ENCODE data around the gene NRXN2. TPM values are rescaled to one million over a fixed set of nuclear protein-coding genes. Genes with fewer than 3 reads are reported as not detected.

NRXN2 gene
- polyA plus RNA-seq, 1 experiment, result 0.20 TPM

- no peak for TF ChIP-seq CTCF (IDR thresholded peaks at IDR 0.05; ENCODE audit: insufficient read depth, low read depth, low read length)
- H3K36me3 ChIP-seq (ENCODE audit: control insufficient read depth, insufficient read depth, low read length), result no peaks in the 10 kb centered on the region
- ChIA-PET POLR2A (no interaction called here), CTCF (no interaction called here)
- no peak overlapping the region for H3K4me3 ChIP-seq (ENCODE audit: low read depth, low read length)
- H3K27me3 ChIP-seq (ENCODE audit: control insufficient read depth, insufficient read depth, low read length), result peaks cover 24% of the 10 kb centered on the region
- no peak for DNase-seq (ENCODE audit: low read depth)
Measured at GRCh38 chr11:64746486-64746885, 23.5 kb upstream of the NRXN2 start.

- Histone ChIP-seq H3K36me3 (ENCODE audit: control insufficient read depth, insufficient read depth, low read length) (no peaks in the 10 kb centered on the region), H3K27me3 (ENCODE audit: control insufficient read depth, insufficient read depth, low read length) (peaks cover 31% of the 10 kb centered on the region), H3K4me3 (ENCODE audit: low read depth, low read length) (peak overlapping the region; percentile 21)
- no peak for DNase-seq (ENCODE audit: low read depth)
- ChIA-PET CTCF (no interaction called here), POLR2A (no interaction called here)
- no peak for TF ChIP-seq CTCF (IDR thresholded peaks at IDR 0.05; ENCODE audit: insufficient read depth, low read depth, low read length)
Measured at GRCh38 chr11:64745521-64746328, 22.7 kb upstream of the NRXN2 start.

GRCh38 chr11:64745189-64745520 is 22.2 kb upstream of the NRXN2 start:
- DNase-seq (ENCODE audit: low read depth), result no peak
- peaks cover 33% of the 10 kb centered on the region for H3K27me3 ChIP-seq (ENCODE audit: control insufficient read depth, insufficient read depth, low read length)
- TF ChIP-seq CTCF (IDR thresholded peaks at IDR 0.05; ENCODE audit: insufficient read depth, low read depth, low read length), result no peak
- ChIA-PET POLR2A (no interaction called here), CTCF (interaction anchor here (1.1 to 3.3 kb wide), 4 partner anchors 12 to 93 kb away, joined by 4 to 9 read pairs (median 6); no protein-coding TSS in a partner anchor)
- H3K4me3 ChIP-seq (ENCODE audit: low read depth, low read length), result peak overlapping the region; percentile 21
- no peaks in the 10 kb centered on the region for H3K36me3 ChIP-seq (ENCODE audit: control insufficient read depth, insufficient read depth, low read length)

GRCh38 chr11:64744544-64745188 is 21.7 kb upstream of the NRXN2 start:
- H3K36me3 ChIP-seq (ENCODE audit: control insufficient read depth, insufficient read depth, low read length), result no peaks in the 10 kb centered on the region
- ChIA-PET POLR2A (no interaction called here), CTCF (interaction anchor here (0.8 to 3.3 kb wide), 8 partner anchors 11 to 92 kb away, joined by 3 to 19 read pairs (median 4); partner anchors contain the start of gene PYGM)
- no peak for TF ChIP-seq CTCF (IDR thresholded peaks at IDR 0.05; ENCODE audit: insufficient read depth, low read depth, low read length)
- DNase-seq (ENCODE audit: low read depth), result no peak
- H3K27me3 ChIP-seq (ENCODE audit: control insufficient read depth, insufficient read depth, low read length), result peaks cover 36% of the 10 kb centered on the region
- H3K4me3 ChIP-seq (ENCODE audit: low read depth, low read length), result peak overlapping the region; percentile 21
